Measurements from ENCODE around the gene MALL.

The MALL gene

GRCh38 chr2:110131166-110131565 is 15.5 kb upstream of the MALL start:
- Histone ChIP-seq H3K4me3 (ENCODE audit: low read length) (no peak overlapping the region), H2AFZ (ENCODE audit: low read depth, low read length) (no peak overlapping the region), H3K4me1 (ENCODE audit: insufficient read depth, low read length) (peaks cover 7% of the 10 kb centered on the region), H3K9me3 (ENCODE audit: low read length) (no peaks in the 10 kb centered on the region), H3K36me3 (ENCODE audit: insufficient read depth, low read length) (peaks cover 2% of the 10 kb centered on the region), H3K27me3 (ENCODE audit: insufficient read depth, low read length) (no peaks in the 10 kb centered on the region)

- Histone ChIP-seq H3K27me3 (ENCODE audit: insufficient read depth, low read length) (no peaks in the 10 kb centered on the region), H3K9me3 (ENCODE audit: low read length) (no peaks in the 10 kb centered on the region), H2AFZ (ENCODE audit: low read depth, low read length) (no peak overlapping the region), H3K36me3 (ENCODE audit: insufficient read depth, low read length) (peaks cover 2% of the 10 kb centered on the region), H3K4me3 (ENCODE audit: low read length) (no peak overlapping the region), H3K4me1 (ENCODE audit: insufficient read depth, low read length) (peaks cover 7% of the 10 kb centered on the region)
Measured at GRCh38 chr2:110130757-110131156, 15.1 kb upstream of the MALL start.

- H3K9me3 ChIP-seq (ENCODE audit: low read length), result no peaks in the 10 kb centered on the region
Measured at GRCh38 chr2:110126906-110127305, 11.3 kb upstream of the MALL start.

GRCh38 chr2:110126086-110126773 is 10.6 kb upstream of the MALL start:
- H3K27me3 ChIP-seq (ENCODE audit: insufficient read depth, low read length), result no peaks in the 10 kb centered on the region
- H2AFZ ChIP-seq (ENCODE audit: low read depth, low read length), result no peak overlapping the region
- H3K4me1 ChIP-seq (ENCODE audit: insufficient read depth, low read length), result peaks cover 7% of the 10 kb centered on the region
- no peaks in the 10 kb centered on the region for H3K9me3 ChIP-seq (ENCODE audit: low read length)
- peaks cover 2% of the 10 kb centered on the region for H3K36me3 ChIP-seq (ENCODE audit: insufficient read depth, low read length)
- H3K4me3 ChIP-seq (ENCODE audit: low read length), result no peak overlapping the region

More at GRCh38 chr2:110126906-110127305, 11.3 kb upstream of the MALL start:
- H3K36me3 ChIP-seq (ENCODE audit: insufficient read depth, low read length), result peaks cover 2% of the 10 kb centered on the region
- H2AFZ ChIP-seq (ENCODE audit: low read depth, low read length), result no peak overlapping the region
- H3K4me3 ChIP-seq (ENCODE audit: low read length), result no peak overlapping the region
- H3K27me3 ChIP-seq (ENCODE audit: insufficient read depth, low read length), result no peaks in the 10 kb centered on the region
- peaks cover 7% of the 10 kb centered on the region for H3K4me1 ChIP-seq (ENCODE audit: insufficient read depth, low read length)

GRCh38 chr2:110124939-110125691 is 9.5 kb upstream of the MALL start:
- Histone ChIP-seq H3K4me3 (ENCODE audit: low read length) (no peak overlapping the region), H2AFZ (ENCODE audit: low read depth, low read length) (no peak overlapping the region), H3K9me3 (ENCODE audit: low read length) (no peaks in the 10 kb centered on the region), H3K4me1 (ENCODE audit: insufficient read depth, low read length) (peaks cover 7% of the 10 kb centered on the region), H3K36me3 (ENCODE audit: insufficient read depth, low read length) (no peaks in the 10 kb centered on the region), H3K27me3 (ENCODE audit: insufficient read depth, low read length) (no peaks in the 10 kb centered on the region)

- Histone ChIP-seq H3K27me3 (ENCODE audit: insufficient read depth, low read length) (peaks cover under 1% of the 10 kb centered on the region), H3K36me3 (ENCODE audit: insufficient read depth, low read length) (no peaks in the 10 kb centered on the region), H3K4me3 (ENCODE audit: low read length) (no peak overlapping the region), H3K4me1 (ENCODE audit: insufficient read depth, low read length) (peaks cover 7% of the 10 kb centered on the region), H2AFZ (ENCODE audit: low read depth, low read length) (no peak overlapping the region), H3K9me3 (ENCODE audit: low read length) (no peaks in the 10 kb centered on the region)
Measured at GRCh38 chr2:110124038-110124825, 8.6 kb upstream of the MALL start.

- Histone ChIP-seq H3K9me3 (ENCODE audit: low read length) (no peaks in the 10 kb centered on the region), H3K36me3 (ENCODE audit: insufficient read depth, low read length) (no peaks in the 10 kb centered on the region), H3K27me3 (ENCODE audit: insufficient read depth, low read length) (peaks cover 10% of the 10 kb centered on the region), H3K4me3 (ENCODE audit: low read length) (no peak overlapping the region), H2AFZ (ENCODE audit: low read depth, low read length) (no peak overlapping the region), H3K4me1 (ENCODE audit: insufficient read depth, low read length) (no peaks in the 10 kb centered on the region)
Measured at GRCh38 chr2:110121592-110121991, 6.0 kb upstream of the MALL start.

GRCh38 chr2:110121052-110121334 is 5.4 kb upstream of the MALL start:
- Histone ChIP-seq H3K4me3 (ENCODE audit: low read length) (no peak overlapping the region), H3K4me1 (ENCODE audit: insufficient read depth, low read length) (no peaks in the 10 kb centered on the region), H2AFZ (ENCODE audit: low read depth, low read length) (no peak overlapping the region), H3K9me3 (ENCODE audit: low read length) (no peaks in the 10 kb centered on the region), H3K27me3 (ENCODE audit: insufficient read depth, low read length) (peaks cover 16% of the 10 kb centered on the region), H3K36me3 (ENCODE audit: insufficient read depth, low read length) (no peaks in the 10 kb centered on the region)

- Histone ChIP-seq H3K27me3 (ENCODE audit: insufficient read depth, low read length) (peaks cover 21% of the 10 kb centered on the region), H3K4me1 (ENCODE audit: insufficient read depth, low read length) (peaks cover 2% of the 10 kb centered on the region), H3K36me3 (ENCODE audit: insufficient read depth, low read length) (no peaks in the 10 kb centered on the region), H2AFZ (ENCODE audit: low read depth, low read length) (no peak overlapping the region), H3K4me3 (ENCODE audit: low read length) (no peak overlapping the region), H3K9me3 (ENCODE audit: low read length) (no peaks in the 10 kb centered on the region)
Measured at GRCh38 chr2:110120171-110121051, 4.8 kb upstream of the MALL start.

GRCh38 chr2:110116033-110116710 is 550 bp upstream of the MALL start:
- H3K27me3 ChIP-seq (ENCODE audit: insufficient read depth, low read length), result peaks cover 40% of the 10 kb centered on the region
- H3K36me3 ChIP-seq (ENCODE audit: insufficient read depth, low read length), result no peaks in the 10 kb centered on the region
- H3K4me1 ChIP-seq (ENCODE audit: insufficient read depth, low read length), result peaks cover 11% of the 10 kb centered on the region
- H3K4me3 ChIP-seq (ENCODE audit: low read length), result no peak overlapping the region
- peak overlapping the region; percentile 32 for H2AFZ ChIP-seq (ENCODE audit: low read depth, low read length)
- peaks cover 2% of the 10 kb centered on the region for H3K9me3 ChIP-seq (ENCODE audit: low read length)

GRCh38 chr2:110114831-110115255 is 779 bp downstream of the MALL start:
- peaks cover 11% of the 10 kb centered on the region for H3K4me1 ChIP-seq (ENCODE audit: insufficient read depth, low read length)
- H3K27me3 ChIP-seq (ENCODE audit: insufficient read depth, low read length), result peaks cover 40% of the 10 kb centered on the region
- peaks cover 2% of the 10 kb centered on the region for H3K9me3 ChIP-seq (ENCODE audit: low read length)
- H2AFZ ChIP-seq (ENCODE audit: low read depth, low read length), result peak overlapping the region; percentile 32
- H3K36me3 ChIP-seq (ENCODE audit: insufficient read depth, low read length), result no peaks in the 10 kb centered on the region
- H3K4me3 ChIP-seq (ENCODE audit: low read length), result no peak overlapping the region

GRCh38 chr2:110113961-110114591 is 1.5 kb downstream of the MALL start:
- Histone ChIP-seq H3K4me3 (ENCODE audit: low read length) (no peak overlapping the region), H3K4me1 (ENCODE audit: insufficient read depth, low read length) (peaks cover 11% of the 10 kb centered on the region), H3K9me3 (ENCODE audit: low read length) (peaks cover 2% of the 10 kb centered on the region), H3K27me3 (ENCODE audit: insufficient read depth, low read length) (peaks cover 38% of the 10 kb centered on the region), H3K36me3 (ENCODE audit: insufficient read depth, low read length) (no peaks in the 10 kb centered on the region), H2AFZ (ENCODE audit: low read depth, low read length) (no peak overlapping the region)
